GM04503 (cell line): ENCODE results near the gene SPDYE3.
"Not testable (repeated sequence)": the region's sequence is repeated elsewhere in the genome, so short reads cannot be mapped to it uniquely, and the experiment has no call there.

ENCODE experiments used
- DNase-seq: peaks from one replicate; pipeline ENCODE4 v3.0.0-alpha.2; 2012; ENCODE audit warnings: low read depth

The SPDYE3 gene

GRCh38 chr7:100349757-100350156, 42.3 kb downstream of the SPDYE3 start:
- DNase-seq: no peak

- no peak for DNase-seq
Observed at GRCh38 chr7:100351657-100352058, 44.2 kb downstream of the SPDYE3 start.

DNA sequence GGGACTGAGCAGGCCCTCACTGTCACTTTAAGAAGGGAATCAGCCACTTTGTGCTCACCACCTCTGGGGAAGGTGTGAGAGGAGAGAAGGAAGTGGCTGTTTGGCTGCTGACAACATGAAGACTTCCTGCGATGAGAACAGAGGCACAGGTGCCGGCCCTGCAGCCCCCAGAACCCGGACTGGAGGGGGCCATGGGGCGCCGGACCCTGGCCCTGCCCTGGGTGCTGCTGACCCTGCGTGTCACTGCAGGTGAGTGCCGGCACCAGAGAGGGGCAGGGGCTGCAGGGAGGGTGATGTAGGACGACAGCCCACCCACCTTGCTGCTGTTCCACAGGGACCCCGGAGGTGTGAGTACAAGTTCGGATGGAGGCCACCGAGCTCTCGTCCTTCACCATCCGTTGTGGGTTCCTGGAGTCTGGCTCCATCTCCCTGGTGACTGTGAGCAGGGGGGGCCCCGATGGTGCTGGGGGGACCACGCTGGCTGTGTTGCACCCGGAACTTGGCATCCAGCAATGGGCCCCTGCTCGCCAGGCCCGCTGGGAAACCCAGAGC, 44.8 kb downstream of the SPDYE3 start:
- not testable (repeated sequence) for DNase-seq

- DNase-seq: no peak
Observed at GRCh38 chr7:100352984-100353684, 45.6 kb downstream of the SPDYE3 start.

- DNase-seq: no peak
Observed at GRCh38 chr7:100353685-100354330, 46.3 kb downstream of the SPDYE3 start.

GRCh38 chr7:100356416-100357068, 49.0 kb downstream of the SPDYE3 start:
- no peak for DNase-seq

- no peak for DNase-seq
Observed at GRCh38 chr7:100357131-100357561, 49.6 kb downstream of the SPDYE3 start.

DNA sequence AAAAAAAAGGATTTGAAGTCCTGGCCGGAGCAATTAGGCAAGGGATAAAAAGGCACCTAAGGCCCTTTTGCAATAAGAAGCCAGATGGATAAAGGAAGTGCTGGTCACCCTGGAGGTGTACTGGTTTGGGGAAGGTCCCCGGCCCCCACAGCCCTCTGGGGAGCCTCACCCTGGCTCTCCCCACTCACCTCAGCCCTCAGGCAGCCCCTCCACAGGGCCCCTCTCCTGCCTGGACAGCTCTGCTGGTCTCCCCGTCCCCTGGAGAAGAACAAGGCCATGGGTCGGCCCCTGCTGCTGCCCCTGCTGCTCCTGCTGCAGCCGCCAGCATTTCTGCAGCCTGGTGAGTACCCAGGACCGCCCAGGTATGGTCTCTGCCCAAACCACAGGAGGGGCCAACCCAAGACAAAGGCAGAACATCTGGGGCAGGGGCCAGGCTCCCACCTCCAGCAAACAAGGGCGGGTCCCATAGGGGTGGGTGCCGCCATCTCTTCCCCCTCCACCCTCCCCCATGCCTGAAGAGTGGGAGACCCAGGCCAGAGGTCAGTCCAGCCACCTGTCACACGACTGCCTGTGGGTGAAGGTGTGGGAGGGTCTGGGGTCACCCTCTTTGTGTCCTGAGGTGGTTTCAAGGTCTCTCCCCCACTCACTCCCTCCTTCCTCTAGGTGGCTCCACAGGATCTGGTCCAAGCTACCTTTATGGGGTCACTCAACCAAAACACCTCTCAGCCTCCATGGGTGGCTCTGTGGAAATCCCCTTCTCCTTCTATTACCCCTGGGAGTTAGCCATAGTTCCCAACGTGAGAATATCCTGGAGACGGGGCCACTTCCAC, 50.7 kb downstream of the SPDYE3 start, which contains the start of gene PILRB:
Gene PILRB (plus strand): TSS at position 91 of the 830 bp plus-strand sequence. CDS start 186 bp downstream, at position 277.
- no peak for DNase-seq

DNA sequence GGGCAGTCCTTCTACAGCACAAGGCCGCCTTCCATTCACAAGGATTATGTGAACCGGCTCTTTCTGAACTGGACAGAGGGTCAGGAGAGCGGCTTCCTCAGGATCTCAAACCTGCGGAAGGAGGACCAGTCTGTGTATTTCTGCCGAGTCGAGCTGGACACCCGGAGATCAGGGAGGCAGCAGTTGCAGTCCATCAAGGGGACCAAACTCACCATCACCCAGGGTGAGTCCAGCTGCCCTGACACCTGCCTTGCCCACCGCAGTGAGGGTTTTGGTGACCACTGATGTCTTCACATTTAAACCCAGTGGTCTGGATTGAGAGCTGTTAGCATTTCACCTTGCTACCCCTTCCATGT, 51.3 kb downstream of the SPDYE3 start:
- DNase-seq: no peak

- DNase-seq: no peak
Observed at GRCh38 chr7:100360135-100360854, 52.8 kb downstream of the SPDYE3 start.

GRCh38 chr7:100363098-100363497, 55.6 kb downstream of the SPDYE3 start:
- DNase-seq: no peak

- DNase-seq: not testable (repeated sequence)
Observed at GRCh38 chr7:100363797-100364196, 56.3 kb downstream of the SPDYE3 start.

- DNase-seq: no peak
Observed at GRCh38 chr7:100364480-100364879, 57.0 kb downstream of the SPDYE3 start.

- DNase-seq: not testable (repeated sequence)
Observed at GRCh38 chr7:100365998-100366367, 58.5 kb downstream of the SPDYE3 start.

GRCh38 chr7:100366411-100367250, 59.1 kb downstream of the SPDYE3 start:
- DNase-seq: no peak

- no peak for DNase-seq
Observed at GRCh38 chr7:100367251-100367620, 59.7 kb downstream of the SPDYE3 start.

DNA sequence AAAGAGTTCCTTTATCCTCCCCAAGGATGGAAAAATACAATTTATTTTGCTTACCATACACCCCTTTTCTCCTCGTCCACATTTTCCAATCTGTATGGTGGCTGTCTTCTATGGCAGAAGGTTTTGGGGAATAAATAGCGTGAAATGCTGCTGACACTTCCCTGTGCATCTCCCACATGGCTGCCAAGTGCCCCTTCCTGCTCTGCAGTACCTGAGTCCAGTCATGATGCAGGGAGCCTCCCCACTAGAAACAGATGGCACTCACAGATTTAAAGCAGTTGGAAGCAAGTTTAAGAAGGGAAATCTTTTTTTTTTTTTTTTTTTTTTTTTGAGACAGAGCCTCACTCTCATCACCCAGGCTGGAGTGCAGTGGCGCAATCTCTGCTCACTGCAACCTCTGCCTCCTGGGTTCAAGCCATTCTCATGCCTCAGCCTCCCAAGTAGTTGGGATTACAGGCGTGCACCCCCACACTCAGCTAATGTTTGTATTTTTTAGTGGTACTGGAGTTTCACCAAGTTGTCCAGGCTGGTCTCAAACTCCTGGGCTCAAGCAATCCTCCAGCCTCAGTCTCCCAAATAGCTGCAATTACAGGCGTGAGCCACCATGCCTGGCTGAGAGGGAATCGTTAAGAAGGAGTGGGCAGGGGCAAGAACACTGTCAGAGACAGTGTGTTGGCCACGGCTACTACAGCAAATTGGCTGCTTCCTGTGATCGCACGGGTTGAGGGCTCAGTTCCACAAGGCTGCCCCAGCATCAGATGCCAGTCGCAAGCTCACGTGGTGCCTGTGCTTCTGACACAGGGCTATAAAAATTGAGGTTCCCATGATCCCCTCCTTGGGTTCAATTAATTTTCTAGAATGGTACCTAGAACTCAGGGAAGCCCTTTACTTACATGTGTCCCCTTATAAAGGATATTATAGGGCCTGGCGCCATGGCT, 60.4 kb downstream of the SPDYE3 start:
- no peak for DNase-seq

- no peak for DNase-seq
Observed at GRCh38 chr7:100369105-100369504, 61.6 kb downstream of the SPDYE3 start.

- DNase-seq: no peak
Observed at GRCh38 chr7:100370303-100370702, 62.8 kb downstream of the SPDYE3 start.
